MM.1S (cell line): Measurements from ENCODE around the gene PTPRJ.

ENCODE experiments used
- DNase-seq: peaks from one replicate; pipeline ENCODE4 v3.0.0-alpha.2; 2015
- H2AFZ ChIP-seq: fragments of 300-600 bp; sonication (generic); 2 replicates; pipeline ENCODE4 v1.6.0; 2016; ENCODE audit warnings: antibody characterized with exemption, low read length
- H3F3A ChIP-seq: fragments of 300-600 bp; sonication (generic); 2 replicates; pipeline ENCODE4 v1.6.1; 2016; ENCODE audit warnings: mild to moderate bottlenecking, antibody characterized with exemption, low read length, moderate library complexity, mixed read lengths; ENCODE audit not compliant: insufficient read depth
- H3K27ac ChIP-seq: fragments of 300-600 bp; sonication (generic); 2 replicates; pipeline ENCODE4 v1.5.1; 2016; ENCODE audit warnings: mild to moderate bottlenecking, low read length
- H3K27me3 ChIP-seq: fragments of 300-600 bp; sonication (generic); replicated peaks from 2 replicates; pipeline ENCODE4 v1.6.0; 2016; ENCODE audit warnings: low read length; ENCODE audit not compliant: insufficient read depth
- H3K36me3 ChIP-seq: fragments of 300-600 bp; sonication (generic); replicated peaks from 2 replicates; pipeline ENCODE4 v1.6.1; 2016; ENCODE audit warnings: mild to moderate bottlenecking, low read length, mixed read lengths; ENCODE audit not compliant: insufficient read depth
- H3K4me1 ChIP-seq: fragments of 300-600 bp; sonication (generic); 2 replicates; pipeline ENCODE4 v1.6.1; 2016; ENCODE audit warnings: low read length, mixed read lengths
- H3K4me2 ChIP-seq: fragments of 300-600 bp; sonication (generic); 2 replicates; pipeline ENCODE4 v1.6.0; 2016; ENCODE audit warnings: low read depth, low read length
- H3K4me3 ChIP-seq: fragments of 300-600 bp; sonication (generic); 2 replicates; pipeline ENCODE4 v1.5.1; 2016; ENCODE audit warnings: low read length, mixed read lengths
- H3K79me2 ChIP-seq: fragments of 300-600 bp; sonication (generic); 2 replicates; pipeline ENCODE4 v1.6.1; 2016; ENCODE audit warnings: mixed run types, low read length, mixed read lengths
- H3K9ac ChIP-seq: fragments of 300-600 bp; sonication (generic); 2 replicates; pipeline ENCODE4 v1.6.1; 2016; ENCODE audit warnings: low read length, mixed read lengths
- H3K9me2 ChIP-seq: fragments of 300-600 bp; sonication (generic); replicated peaks from 2 replicates; pipeline ENCODE4 v1.6.1; 2016; ENCODE audit warnings: mild to moderate bottlenecking, low read length, mixed read lengths; ENCODE audit not compliant: insufficient read depth
- H3K9me3 ChIP-seq: fragments of 300-600 bp; sonication (generic); replicated peaks from 2 replicates; pipeline ENCODE4 v1.6.1; 2016; ENCODE audit warnings: mild to moderate bottlenecking, low read length, mixed read lengths; ENCODE audit not compliant: insufficient read depth
- H4K20me1 ChIP-seq: fragments of 300-600 bp; sonication (generic); 2 replicates; pipeline ENCODE4 v1.6.1; 2016; ENCODE audit warnings: mild to moderate bottlenecking, low read length, moderate library complexity, mixed read lengths; ENCODE audit not compliant: insufficient read depth
- EZH2 ChIP-seq: fragments of 300-600 bp; sonication (generic); optimal IDR thresholded peaks from 2 replicates; pipeline ENCODE3; 2017; ENCODE audit warnings: low read depth, mild to moderate bottlenecking, antibody characterized with exemption, low read length, mixed read lengths
- EZH2phosphoT487 ChIP-seq: fragments of 300-600 bp; sonication (generic); IDR thresholded peaks from 2 replicates; pipeline ENCODE4 v1.6.1; 2018; ENCODE audit warnings: antibody characterized with exemption, low read length
- TF ChIP-seq, protein P1 (sequence below): fragments of 300-600 bp; sonication (generic); IDR thresholded peaks from 2 replicates; pipeline ENCODE4 v1.5.1; 2016; ENCODE audit warnings: antibody characterized with exemption, low read length, mixed read lengths

The PTPRJ gene

DNA sequence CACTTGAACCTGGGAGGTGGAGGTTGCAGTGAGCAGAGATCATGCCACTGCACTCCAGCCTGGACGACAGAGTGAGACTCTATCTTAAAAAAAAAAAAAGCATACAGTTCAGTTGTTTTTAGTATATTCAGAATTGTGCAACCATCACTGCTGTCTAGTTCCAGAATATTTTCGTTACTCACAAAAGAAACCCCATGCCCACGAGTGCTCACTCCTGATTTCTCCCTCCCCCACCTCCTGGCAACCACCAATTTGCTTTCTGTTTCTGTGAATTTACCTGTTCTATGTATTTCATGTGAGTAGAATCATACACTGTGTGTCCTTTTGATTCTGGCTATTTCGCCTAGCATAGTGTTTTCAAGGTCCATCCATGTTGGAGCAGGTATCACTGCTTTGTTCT is 24.8 kb downstream of the PTPRJ start:
- H3K27ac ChIP-seq: 0 out of 2 replicates have a peak overlapping the region, but pooled peaks have one; percentile 5
- H3K79me2 ChIP-seq: no peaks in the 10 kb centered on the region
- H2AFZ ChIP-seq: peak overlapping the region; percentile 43; the same call in 1 of the 2 replicates
- no peaks in the 10 kb centered on the region; the same call in 1 of the 2 replicates for H3F3A ChIP-seq
- no peak overlapping the region for H3K9ac ChIP-seq
- no peaks in the 10 kb centered on the region for H3K27me3 ChIP-seq
- no peak overlapping the region for H3K4me3 ChIP-seq
- H3K4me1 ChIP-seq: peaks cover 24% of the 10 kb centered on the region
- H3K36me3 ChIP-seq: no peaks in the 10 kb centered on the region
- no peaks in the 10 kb centered on the region for H3K9me2 ChIP-seq
- peak; percentile 32 for DNase-seq
- TF ChIP-seq EZH2: no peak
- TF ChIP-seq, protein P1, sequence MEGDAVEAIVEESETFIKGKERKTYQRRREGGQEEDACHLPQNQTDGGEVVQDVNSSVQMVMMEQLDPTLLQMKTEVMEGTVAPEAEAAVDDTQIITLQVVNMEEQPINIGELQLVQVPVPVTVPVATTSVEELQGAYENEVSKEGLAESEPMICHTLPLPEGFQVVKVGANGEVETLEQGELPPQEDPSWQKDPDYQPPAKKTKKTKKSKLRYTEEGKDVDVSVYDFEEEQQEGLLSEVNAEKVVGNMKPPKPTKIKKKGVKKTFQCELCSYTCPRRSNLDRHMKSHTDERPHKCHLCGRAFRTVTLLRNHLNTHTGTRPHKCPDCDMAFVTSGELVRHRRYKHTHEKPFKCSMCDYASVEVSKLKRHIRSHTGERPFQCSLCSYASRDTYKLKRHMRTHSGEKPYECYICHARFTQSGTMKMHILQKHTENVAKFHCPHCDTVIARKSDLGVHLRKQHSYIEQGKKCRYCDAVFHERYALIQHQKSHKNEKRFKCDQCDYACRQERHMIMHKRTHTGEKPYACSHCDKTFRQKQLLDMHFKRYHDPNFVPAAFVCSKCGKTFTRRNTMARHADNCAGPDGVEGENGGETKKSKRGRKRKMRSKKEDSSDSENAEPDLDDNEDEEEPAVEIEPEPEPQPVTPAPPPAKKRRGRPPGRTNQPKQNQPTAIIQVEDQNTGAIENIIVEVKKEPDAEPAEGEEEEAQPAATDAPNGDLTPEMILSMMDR: no peak
- TF ChIP-seq EZH2phosphoT487: no peak
- H3K9me3 ChIP-seq: no peaks in the 10 kb centered on the region
- no peaks in the 10 kb centered on the region for H4K20me1 ChIP-seq
- peak overlapping the region; percentile 57 for H3K4me2 ChIP-seq

DNA sequence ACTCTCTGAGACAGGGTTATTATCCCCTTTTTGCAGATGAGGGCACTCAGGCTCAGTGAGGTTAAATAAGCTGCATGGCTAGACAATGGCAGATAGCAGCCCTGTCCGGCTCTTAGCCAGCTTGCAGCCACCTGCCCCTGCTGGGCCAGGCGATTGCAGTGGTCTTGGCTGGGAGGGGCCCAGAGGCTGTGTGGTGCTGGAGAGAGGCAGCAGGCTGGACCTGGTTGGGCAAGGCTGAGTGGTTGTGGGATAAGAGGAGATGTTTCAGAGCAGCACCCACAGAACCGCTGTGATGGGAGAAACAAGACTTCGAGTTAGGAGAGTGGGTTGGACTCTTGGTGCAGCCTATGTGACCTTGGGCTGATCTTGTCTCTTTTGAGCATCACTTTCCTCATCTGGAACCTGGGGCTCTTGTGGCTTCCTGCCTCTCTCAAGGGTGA is 25.5 kb downstream of the PTPRJ start:
- Histone ChIP-seq H3K27ac (no peak overlapping the region), H3K4me1 (peaks cover 24% of the 10 kb centered on the region)

DNA sequence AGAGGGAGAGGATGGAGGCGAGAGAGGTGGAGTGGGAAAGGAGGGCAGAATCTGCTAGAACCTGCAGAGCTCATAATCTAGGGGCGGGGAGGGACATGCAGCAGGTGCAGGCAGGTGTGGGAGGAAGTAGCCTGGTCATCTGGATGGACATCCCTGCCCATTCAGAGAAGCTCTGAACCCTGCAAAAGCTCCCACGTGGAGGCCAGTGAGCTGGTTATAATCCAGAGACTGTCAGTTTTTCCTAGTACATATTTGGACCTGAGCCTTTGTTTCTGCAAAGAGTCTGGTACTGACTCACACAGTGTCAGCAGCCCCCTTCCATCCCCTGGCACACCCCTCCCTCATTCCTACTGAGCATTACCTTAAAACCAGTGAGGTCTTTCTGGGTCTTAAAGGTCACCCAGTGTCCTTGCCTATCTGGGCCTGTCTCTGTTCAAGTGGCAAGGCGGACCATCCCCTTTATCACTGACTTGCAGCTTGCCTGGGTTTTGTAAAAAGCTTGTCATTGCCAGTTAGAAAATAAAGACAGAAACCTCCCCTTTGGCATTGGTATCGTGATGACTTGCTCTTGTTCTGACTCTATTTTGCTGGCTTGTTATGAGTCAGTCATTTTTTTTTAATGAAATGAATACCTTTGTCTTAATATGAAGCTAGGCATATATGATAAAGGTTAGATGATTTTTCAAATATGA is 26.1 kb downstream of the PTPRJ start:
- no peaks in the 10 kb centered on the region for H3K27me3 ChIP-seq
- no peaks in the 10 kb centered on the region for H3K36me3 ChIP-seq
- H3K4me1 ChIP-seq: peaks cover 24% of the 10 kb centered on the region
- H2AFZ ChIP-seq: no peak overlapping the region
- no peak overlapping the region for H3K4me3 ChIP-seq
- no peak for DNase-seq
- H3F3A ChIP-seq: no peaks in the 10 kb centered on the region; the same call in 1 of the 2 replicates
- H3K9me2 ChIP-seq: no peaks in the 10 kb centered on the region
- no peak overlapping the region for H3K27ac ChIP-seq
- no peaks in the 10 kb centered on the region for H3K79me2 ChIP-seq
- no peak overlapping the region for H3K4me2 ChIP-seq
- no peaks in the 10 kb centered on the region for H4K20me1 ChIP-seq
- no peaks in the 10 kb centered on the region for H3K9me3 ChIP-seq
- no peak overlapping the region for H3K9ac ChIP-seq
- no peak for TF ChIP-seq EZH2phosphoT487
- TF ChIP-seq EZH2: no peak
- TF ChIP-seq, protein P1: no peak

More for the DNA sequence above, 25.5 kb downstream of the PTPRJ start:
- Histone ChIP-seq H4K20me1 (no peaks in the 10 kb centered on the region), H2AFZ (no peak overlapping the region), H3F3A (no peaks in the 10 kb centered on the region; the same call in 1 of the 2 replicates), H3K79me2 (no peaks in the 10 kb centered on the region), H3K4me2 (no peak overlapping the region), H3K27me3 (no peaks in the 10 kb centered on the region), H3K4me3 (no peak overlapping the region), H3K9me3 (no peaks in the 10 kb centered on the region), H3K9me2 (no peaks in the 10 kb centered on the region), H3K9ac (no peak overlapping the region), H3K36me3 (no peaks in the 10 kb centered on the region)
- DNase-seq: no peak
- TF ChIP-seq, protein P1: no peak
- TF ChIP-seq EZH2 (no peak), EZH2phosphoT487 (no peak)
